Endothelial cell of umbilical vein (primary cell): Measurements from ENCODE around the gene KRT84. TPM values are rescaled to one million over a fixed set of nuclear protein-coding genes. Genes with fewer than 3 reads are reported as not detected.

Experiments used
- BruUV-seq: library from RNA; stranded (reverse); fragments of 400-500 nt; replicated peaks from 2 replicates; lab custom pipeline; 2021; lab: Mats Ljungman, UMichigan
- CTCF ChIA-PET: fragments of 300-600, 350-600 bp; sonication (Branson Sonifier 250); formaldehyde crosslinking; loops from one replicate; lab custom pipeline; 2021; ENCODE audit warnings: antibody characterized with exemption, inconsistent platforms; lab: Charles Lee
- POLR2A ChIA-PET: fragments of 300-600, 350-600 bp; sonication (Branson Sonifier 250); formaldehyde crosslinking; loops from one replicate; lab custom pipeline; 2021; ENCODE audit warnings: antibody characterized with exemption, inconsistent platforms; lab: Charles Lee
- DNase-seq: peaks from one replicate; pipeline ENCODE4 v3.0.0-alpha.2; 2011; ENCODE audit warnings: low read depth, low spot score
- FAIRE-seq: peaks from 2 replicates; lab custom pipeline; 2011; peaks lifted over from hg19 to GRCh38; lab: Jason Lieb, UNC
- H2AFZ ChIP-seq: 2 replicates; pipeline ENCODE4 v1.6.0; 2012; ENCODE audit warnings: low read depth, low read length, control low read depth, inconsistent platforms
- H3K27ac ChIP-seq: 2 replicates; pipeline ENCODE4 v1.5.1; 2011; ENCODE audit warnings: low read depth, mild to moderate bottlenecking, control low read depth, low read length, moderate library complexity; ENCODE audit not compliant: insufficient read depth
- H3K27me3 ChIP-seq, 2 experiments: 2 replicates each; pipeline versions ENCODE4 v1.6.0 to v1.6.1; 2011; ENCODE audit warnings: low read length in 2 of 2, mixed read lengths in 1 of 2; ENCODE audit not compliant: control insufficient read depth in 2 of 2, insufficient read depth in 2 of 2
- H3K36me3 ChIP-seq, 2 experiments: 2 replicates in 1 of 2; 3 replicates in 1 of 2; pipeline ENCODE4 v1.5.1; 2011; ENCODE audit warnings: low read length in 2 of 2, mild to moderate bottlenecking in 1 of 2, moderate library complexity in 1 of 2; ENCODE audit not compliant: control insufficient read depth in 2 of 2, insufficient read depth in 2 of 2; ENCODE audit errors: extremely low read depth in 1 of 2
- H3K4me1 ChIP-seq: 3 replicates; pipeline ENCODE4 v1.5.1; 2011; ENCODE audit warnings: mild to moderate bottlenecking, low read length; ENCODE audit not compliant: control insufficient read depth, insufficient read depth; ENCODE audit errors: extremely low read depth
- H3K4me2 ChIP-seq: 2 replicates; pipeline ENCODE4 v1.6.1; 2011; ENCODE audit warnings: low read length, control low read depth, mixed read lengths; ENCODE audit not compliant: insufficient read depth
- H3K4me3 ChIP-seq, 3 experiments: fragments of 200-600 bp in 1 of 3; sonication (generic), shearing (Covaris generic) in 1 of 3; replicated peaks in 1 of 3; 2 replicates each; pipeline ENCODE4 v1.5.1; 2011 to 2016; ENCODE audit warnings: control low read depth in 3 of 3, low read length in 3 of 3, mild to moderate bottlenecking in 2 of 3, inconsistent platforms in 1 of 3, low read depth in 1 of 3, moderate library complexity in 1 of 3; ENCODE audit not compliant: insufficient read depth in 1 of 3
- H3K79me2 ChIP-seq: 2 replicates; pipeline ENCODE4 v1.6.0; 2012; ENCODE audit warnings: low read length, inconsistent platforms; ENCODE audit not compliant: control insufficient read depth, insufficient read depth
- H3K9ac ChIP-seq: replicated peaks from 2 replicates; pipeline ENCODE3; 2011; ENCODE audit warnings: low read length, control low read depth; ENCODE audit not compliant: insufficient read depth; ENCODE audit errors: extremely low read depth
- H3K9me1 ChIP-seq: replicated peaks from 3 replicates; pipeline ENCODE4 v1.6.0; 2011; ENCODE audit warnings: mild to moderate bottlenecking, low read length; ENCODE audit not compliant: control insufficient read depth, insufficient read depth; ENCODE audit errors: extremely low read depth
- H3K9me3 ChIP-seq: replicated peaks from 2 replicates; pipeline ENCODE4 v1.5.1; 2012; ENCODE audit warnings: low read length, inconsistent platforms; ENCODE audit not compliant: control insufficient read depth, insufficient read depth
- H4K20me1 ChIP-seq: replicated peaks from 2 replicates; pipeline ENCODE3; 2011; ENCODE audit warnings: mild to moderate bottlenecking, low read length; ENCODE audit not compliant: control insufficient read depth, insufficient read depth; ENCODE audit errors: extremely low read depth
- CTCF ChIP-seq, 2 donors: IDR thresholded peaks; 1 replicate in 1 of 2; 2 replicates in 1 of 2; pipeline ENCODE4 v1.5.1; 2011; ENCODE audit warnings: low read length in 2 of 2, mild to moderate bottlenecking in 2 of 2, moderate library complexity in 2 of 2, control low read depth in 1 of 2, inconsistent platforms in 1 of 2, low read depth in 1 of 2; ENCODE audit not compliant: insufficient read depth in 1 of 2; ENCODE audit errors: extremely low read depth in 1 of 2
- EZH2 ChIP-seq: IDR thresholded peaks from 2 replicates; pipeline ENCODE4 v1.6.1; 2012; ENCODE audit warnings: borderline replicate concordance, low read depth, mild to moderate bottlenecking, moderate library complexity, low read length, inconsistent platforms; ENCODE audit not compliant: severe bottlenecking
- FOS ChIP-seq: IDR thresholded peaks from 2 replicates; pipeline ENCODE4 v1.6.1; 2011; ENCODE audit warnings: mild to moderate bottlenecking, low read length, moderate library complexity, borderline replicate concordance; ENCODE audit not compliant: insufficient read depth
- GATA2 ChIP-seq: IDR thresholded peaks from 2 replicates; pipeline ENCODE4 v1.7.0; 2011; ENCODE audit warnings: low read depth, mild to moderate bottlenecking, moderate library complexity, mixed read lengths, low read length; ENCODE audit not compliant: insufficient read length, insufficient read depth
- JUN ChIP-seq: IDR thresholded peaks from 2 replicates; pipeline ENCODE4 v1.6.1; 2011; ENCODE audit warnings: borderline replicate concordance, low read depth; ENCODE audit not compliant: insufficient read length, insufficient read depth
- MYC ChIP-seq: IDR thresholded peaks from one replicate; pipeline ENCODE4 v1.6.1; 2011; ENCODE audit warnings: mild to moderate bottlenecking, low read depth, low read length
- POLR2A ChIP-seq: IDR thresholded peaks from 2 replicates; pipeline ENCODE4 v1.6.1; 2012; ENCODE audit warnings: low read depth, mild to moderate bottlenecking, control low read depth, low read length
- POLR2AphosphoS5 ChIP-seq: IDR thresholded peaks from 2 replicates; pipeline ENCODE4 v1.6.1; 2012; ENCODE audit warnings: low read depth, mild to moderate bottlenecking, control low read depth, low read length, moderate library complexity; ENCODE audit not compliant: insufficient read depth
- dilution Hi-C: fragments of 300-500 bp; cut with MboI; formaldehyde crosslinking; loops from one replicate; pipeline ENCODE4 v1.15.0; 2019; ENCODE audit warnings: low sequenced_read_pairs; ENCODE audit not compliant: extremely low pct_ligation_motif_present
- intact Hi-C: fragments of 100-400 bp; cut with micrococcal nuclease; formaldehyde crosslinking; loops from one replicate; pipeline ENCODE4 v1.10.0; 2022
- polyA plus RNA-seq, 4 experiments: library from polyadenylated mRNA; depleted of rRNA in 3 of 4; stranded (reverse) in 3 of 4; unstranded in 1 of 4; fragments of >200 nt; gene quantifications; 2 replicates each; pipeline versions ENCODE4 v1.2.1 to v1.2.3, GENCODE V29; 2011 to 2012; ENCODE audit warnings: missing spikeins in 1 of 4
- total RNA-seq: library from RNA; stranded (reverse); gene quantifications from 2 replicates; pipeline ENCODE4 v1.2.3, GENCODE V29; 2021
- TF ChIP-seq, protein P1 (sequence below): IDR thresholded peaks from 2 replicates; pipeline ENCODE4 v1.6.1; 2011; ENCODE audit not compliant: insufficient read depth, insufficient read length

The KRT84 gene
- total and polyA plus RNA-seq, 2 donors (not counting 3 experiments of a cell fraction or from before 2014, with no cell fraction given), result not detected

GRCh38 chr12:52335598-52336262, 49.7 kb downstream of the KRT84 start:
- Histone ChIP-seq H2AFZ (no peak overlapping the region), H3K4me3 (no peak overlapping the region), H3K36me3 (no peaks in the 10 kb centered on the region), H3K4me1 (no peaks in the 10 kb centered on the region), H4K20me1 (no peaks in the 10 kb centered on the region), H3K27me3 (peaks cover 20% of the 10 kb centered on the region in 2 experiments), H3K9me3 (no peaks in the 10 kb centered on the region), H3K4me2 (no peak overlapping the region), H3K79me2 (no peaks in the 10 kb centered on the region), H3K27ac (no peak overlapping the region), H3K9me1 (no peaks in the 10 kb centered on the region), H3K9ac (no peak overlapping the region)
- dilution Hi-C loops, result no loop called here
- CTCF ChIA-PET, result interaction anchor here (0.5 to 2.6 kb wide), 3 partner anchors 8 to 532 kb away, joined by 3 to 24 read pairs (median 3); no protein-coding TSS in a partner anchor
- FAIRE-seq, result no peak
- BruUV-seq, result no TSS peak
- POLR2A ChIA-PET, result no interaction called here
- DNase-seq, result no peak
- intact Hi-C loops, result no loop called here
- TF ChIP-seq POLR2AphosphoS5 (no peak), GATA2 (no peak), EZH2 (no peak), POLR2A (no peak), FOS (no peak)
- TF ChIP-seq, protein P1, sequence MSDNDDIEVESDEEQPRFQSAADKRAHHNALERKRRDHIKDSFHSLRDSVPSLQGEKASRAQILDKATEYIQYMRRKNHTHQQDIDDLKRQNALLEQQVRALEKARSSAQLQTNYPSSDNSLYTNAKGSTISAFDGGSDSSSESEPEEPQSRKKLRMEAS, result no peak

GRCh38 chr12:52334185-52334584, 51.3 kb downstream of the KRT84 start:
- no peaks in the 10 kb centered on the region for H3K36me3 ChIP-seq
- dilution Hi-C loops, result no loop called here
- no peak for DNase-seq
- H3K9me3 ChIP-seq, result no peaks in the 10 kb centered on the region
- no peaks in the 10 kb centered on the region for H3K9me1 ChIP-seq
- POLR2A ChIA-PET, result no interaction called here
- no peak for FAIRE-seq
- intact Hi-C loops, result no loop called here
- CTCF ChIA-PET, result interaction anchor here (1.1 kb wide), 1 partner anchor 10 kb away, joined by 3 read pairs; no protein-coding TSS in a partner anchor
- BruUV-seq, result no TSS peak
- no peak for TF ChIP-seq MYC
- no peak for TF ChIP-seq POLR2A
- no peak for TF ChIP-seq CTCF (IDR thresholded peaks at IDR 0.05; ENCODE audit: extremely low read depth in 1 of 2, insufficient read depth in 1 of 2, low read depth in 1 of 2, low read length in 2 of 2)
- TF ChIP-seq GATA2, result no peak
- TF ChIP-seq FOS, result no peak
- TF ChIP-seq, protein P1, result no peak
- no peak for TF ChIP-seq JUN
- no peak for TF ChIP-seq POLR2AphosphoS5
- TF ChIP-seq EZH2, result no peak
- peaks cover 22 to 23% of the 10 kb centered on the region in 2 experiments for H3K27me3 ChIP-seq
- H3K4me1 ChIP-seq, result no peaks in the 10 kb centered on the region
- H2AFZ ChIP-seq, result no peak overlapping the region
- no peak overlapping the region for H3K9ac ChIP-seq
- no peak overlapping the region for H3K27ac ChIP-seq
- no peak overlapping the region for H3K4me3 ChIP-seq
- H3K4me2 ChIP-seq, result no peak overlapping the region
- H3K79me2 ChIP-seq, result no peaks in the 10 kb centered on the region
- no peaks in the 10 kb centered on the region for H4K20me1 ChIP-seq
